Renal cortex interstitium (tissue), 11 donors: ENCODE data around the gene NCOA1. TPM values are rescaled to one million over a fixed set of nuclear protein-coding genes. Genes with fewer than 3 reads are reported as not detected.
"Not testable (repeated sequence)": the region's sequence is repeated elsewhere in the genome, so short reads cannot be mapped to it uniquely, and the experiment has no call there.

ENCODE experiments used
- DNase-seq, 11 donors: peaks; one replicate each; pipeline ENCODE4 v3.0.0-alpha.2; 2013; ENCODE audit warnings: low read depth in 9 of 11, low spot score in 4 of 11; ENCODE audit errors: extremely low read depth in 1 of 11
- polyA plus RNA-seq, 3 donors: library from polyadenylated mRNA; unstranded; fragments of 120-200 nt; gene quantifications; one replicate each; pipeline ENCODE4 v1.2.1, GENCODE V29; 2013; ENCODE audit not compliant: insufficient read length in 3 of 3

NCOA1 gene
- polyA plus RNA-seq, 3 donors: 41.3 to 44.6 (median 43.7) TPM

GRCh38 chr2:24469148-24469650 is 21.9 kb upstream of the NCOA1 start:
- DNase-seq: no peak

- no peak for DNase-seq
Measured at GRCh38 chr2:24471662-24472061, 19.4 kb upstream of the NCOA1 start.

GRCh38 chr2:24472416-24472815 is 18.6 kb upstream of the NCOA1 start:
- DNase-seq: no peak

GRCh38 chr2:24473626-24474025 is 17.4 kb upstream of the NCOA1 start:
- DNase-seq: no peak

- no peak for DNase-seq
Measured at GRCh38 chr2:24474053-24474452, 17.0 kb upstream of the NCOA1 start.

- no peak for DNase-seq
Measured at GRCh38 chr2:24477229-24477628, 13.8 kb upstream of the NCOA1 start.

- no peak for DNase-seq
Measured at GRCh38 chr2:24478243-24478642, 12.8 kb upstream of the NCOA1 start.

GRCh38 chr2:24480245-24480644 is 10.8 kb upstream of the NCOA1 start:
- no peak for DNase-seq

- no peak for DNase-seq
Measured at GRCh38 chr2:24482251-24482971, 8.6 kb upstream of the NCOA1 start.

GRCh38 chr2:24482972-24483300 is 8.1 kb upstream of the NCOA1 start:
- no peak for DNase-seq

GRCh38 chr2:24484677-24485076 is 6.4 kb upstream of the NCOA1 start:
- DNase-seq: not testable (repeated sequence)

- no peak for DNase-seq
Measured at GRCh38 chr2:24485197-24485596, 5.9 kb upstream of the NCOA1 start.

- DNase-seq: no peak
Measured at GRCh38 chr2:24486636-24487205, 4.3 kb upstream of the NCOA1 start.

GRCh38 chr2:24489465-24490180 is 1.4 kb upstream of the NCOA1 start:
- no peak for DNase-seq

GRCh38 chr2:24490181-24490689 is 819 bp upstream of the NCOA1 start:
- peak in 1 of 11 donors; percentile 25 for DNase-seq

GRCh38 chr2:24491542-24492420 is 727 bp downstream of the NCOA1 start:
- DNase-seq: peak in 7 of 11 donors; percentile 35 to 60 (median 51)

GRCh38 chr2:24492421-24493279 is 1.6 kb downstream of the NCOA1 start:
- peak in 1 of 11 donors; percentile 22 for DNase-seq

- no peak for DNase-seq
Measured at GRCh38 chr2:24493713-24494112, 2.7 kb downstream of the NCOA1 start.
